WTC11 (cell line): ENCODE data around the gene AGAP5. TPM values are rescaled to one million over a fixed set of nuclear protein-coding genes. Genes with fewer than 3 reads are reported as not detected.
"Not testable (repeated sequence)": the region's sequence is repeated elsewhere in the genome, so short reads cannot be mapped to it uniquely, and the experiment has no call there.

ENCODE experiments used
- ATAC-seq: fragments of 200-7000 bp; cut with Tn5 transposase; 2 replicates; pipeline ENCODE4 v1.10.0; 2021; ENCODE audit warnings: mild to moderate bottlenecking, moderate library complexity
- CTCF ChIA-PET: fragments of 300-600 bp; sonication (Branson Sonifier 250); formaldehyde crosslinking; loops from one replicate; lab custom pipeline; 2021; ENCODE audit warnings: antibody characterized with exemption; lab: Charles Lee
- POLR2A ChIA-PET: fragments of 350-600 bp; sonication (Branson Sonifier 250); formaldehyde crosslinking; loops from one replicate; lab custom pipeline; 2021; ENCODE audit warnings: antibody characterized with exemption; lab: Charles Lee
- DNase-seq: peaks from one replicate; pipeline ENCODE4 v3.0.0; 2021; ENCODE audit warnings: low spot score
- H3K27ac Mint-ChIP-seq: 2 replicates; pipeline ENCODE4 v1.8.0; 2021; ENCODE audit warnings: mixed read lengths
- H3K27me3 Mint-ChIP-seq: 2 replicates; pipeline ENCODE4 v1.8.0; 2021; ENCODE audit warnings: low read depth, mild to moderate bottlenecking, moderate library complexity, mixed read lengths
- H3K36me3 Mint-ChIP-seq: 2 replicates; pipeline ENCODE4 v1.8.0; 2021; ENCODE audit warnings: mixed read lengths
- H3K4me1 Mint-ChIP-seq: 2 replicates; pipeline ENCODE4 v1.8.0; 2022; ENCODE audit warnings: mixed read lengths
- H3K4me3 Mint-ChIP-seq: 2 replicates; pipeline ENCODE4 v1.8.0; 2021; ENCODE audit warnings: mild to moderate bottlenecking, moderate library complexity, mixed read lengths
- H3K9me3 Mint-ChIP-seq: 2 replicates; pipeline ENCODE4 v1.8.0; 2021; ENCODE audit warnings: mixed read lengths
- GABPB1 ChIP-seq: sonication (generic); formaldehyde crosslinking; IDR thresholded peaks from 2 replicates; pipeline ENCODE4 v1.8.1; 2023; ENCODE audit warnings: mild to moderate bottlenecking, missing genetic modification reagents
- total RNA-seq: library from RNA; stranded (reverse); gene quantifications from 3 replicates; pipeline ENCODE4 v1.2.3, GENCODE V29; 2021

The AGAP5 gene
- total RNA-seq, 1 experiment from 2014 or later: 7.5 TPM

DNA sequence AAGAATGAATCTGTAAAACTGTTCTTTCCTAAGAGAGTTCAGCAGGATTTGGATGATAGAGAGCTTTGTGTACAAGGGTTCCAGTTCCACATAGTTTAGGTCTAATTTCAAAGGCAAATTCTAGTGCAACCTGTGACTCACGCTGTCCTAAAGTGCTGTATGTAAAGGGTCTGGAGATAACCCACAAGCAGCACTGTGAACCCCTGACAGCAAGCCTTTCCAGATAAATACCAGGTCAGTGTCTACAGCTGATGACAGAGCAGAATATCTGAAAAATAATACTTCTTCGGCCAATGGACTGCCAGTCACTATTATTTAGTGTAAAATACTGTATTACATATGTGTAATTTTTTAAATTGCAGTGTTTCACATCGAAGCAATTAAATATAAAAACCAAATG, 16.0 kb upstream of the AGAP5 start:
- TF ChIP-seq GABPB1 (CRISPR knock-in tag): 0 out of 2 replicates have a peak, but pooled peaks have one; percentile 38
- H3K36me3 Mint-ChIP-seq: peaks cover 15% of the 10 kb centered on the region
- H3K27me3 Mint-ChIP-seq, H3K4me1 Mint-ChIP-seq, H3K9me3 Mint-ChIP-seq, DNase-seq, POLR2A ChIA-PET, H3K27ac Mint-ChIP-seq, CTCF ChIA-PET, ATAC-seq, H3K4me3 Mint-ChIP-seq: not testable (repeated sequence)

DNA sequence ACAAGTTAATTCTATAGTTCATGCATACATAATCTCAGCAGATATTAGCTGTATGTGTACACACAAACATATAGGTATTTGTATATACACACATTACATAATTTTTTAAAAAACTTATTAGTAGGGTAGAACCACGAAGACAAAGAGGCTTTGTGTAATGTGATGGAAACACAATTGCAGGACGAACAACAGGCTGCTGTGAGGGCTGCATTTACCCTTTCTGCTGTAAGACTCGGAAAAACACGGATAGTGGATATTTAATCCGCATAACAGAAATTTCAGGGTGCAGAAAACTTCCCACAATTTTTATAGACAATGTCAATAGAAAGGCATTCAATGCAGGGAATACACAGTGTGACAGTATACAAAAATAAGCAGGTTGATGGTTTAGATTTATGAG, 13.8 kb upstream of the AGAP5 start:
- H3K4me1 Mint-ChIP-seq, H3K9me3 Mint-ChIP-seq, H3K27me3 Mint-ChIP-seq, H3K27ac Mint-ChIP-seq, H3K4me3 Mint-ChIP-seq, DNase-seq, ATAC-seq, CTCF ChIA-PET, POLR2A ChIA-PET, H3K36me3 Mint-ChIP-seq: not testable (repeated sequence)

DNA sequence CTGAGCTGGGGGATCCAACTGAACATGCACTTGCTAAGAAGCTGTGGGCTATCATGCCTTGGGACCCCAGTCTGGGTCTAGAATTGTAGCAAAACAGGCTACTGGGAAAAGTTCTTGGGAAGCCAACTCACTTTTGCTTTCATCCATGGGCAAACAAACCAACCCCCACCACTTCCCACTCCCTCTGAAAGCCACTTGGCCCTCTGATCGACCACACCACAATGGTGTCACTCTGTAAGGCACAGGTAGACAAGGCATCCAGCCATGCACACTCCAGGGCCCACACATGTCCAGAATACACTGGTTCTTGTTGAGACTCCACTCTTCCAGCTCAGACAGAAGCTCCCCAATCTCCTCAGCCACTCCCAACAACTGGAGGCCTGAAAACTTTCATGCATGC, 10.2 kb upstream of the AGAP5 start:
- H3K4me3 Mint-ChIP-seq, CTCF ChIA-PET, H3K27ac Mint-ChIP-seq, DNase-seq, H3K36me3 Mint-ChIP-seq, H3K27me3 Mint-ChIP-seq, ATAC-seq, H3K9me3 Mint-ChIP-seq, POLR2A ChIA-PET, H3K4me1 Mint-ChIP-seq: not testable (repeated sequence)

DNA sequence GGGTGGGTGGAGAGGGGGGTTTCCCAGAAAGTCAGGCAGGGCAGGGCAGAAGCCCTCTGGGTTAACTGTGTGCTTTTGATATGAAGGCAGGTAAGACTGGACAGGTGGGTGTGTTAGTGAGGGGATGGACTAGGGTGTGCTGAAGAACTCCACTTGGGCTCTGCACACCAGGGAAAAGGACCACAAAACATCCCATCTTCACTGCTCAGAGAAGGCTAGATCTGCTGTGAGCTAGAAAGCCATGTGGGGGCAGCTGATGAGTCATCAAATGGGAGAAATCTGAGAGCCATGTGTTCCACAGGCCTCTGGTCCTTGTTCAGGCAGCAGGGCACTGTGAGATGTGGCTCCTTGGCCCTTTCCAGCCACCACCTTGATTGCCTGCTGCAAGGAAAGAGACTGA, 9.7 kb upstream of the AGAP5 start:
- H3K9me3 Mint-ChIP-seq, CTCF ChIA-PET, H3K27ac Mint-ChIP-seq, H3K27me3 Mint-ChIP-seq, POLR2A ChIA-PET, H3K4me1 Mint-ChIP-seq, ATAC-seq, DNase-seq, H3K4me3 Mint-ChIP-seq, H3K36me3 Mint-ChIP-seq: not testable (repeated sequence)

DNA sequence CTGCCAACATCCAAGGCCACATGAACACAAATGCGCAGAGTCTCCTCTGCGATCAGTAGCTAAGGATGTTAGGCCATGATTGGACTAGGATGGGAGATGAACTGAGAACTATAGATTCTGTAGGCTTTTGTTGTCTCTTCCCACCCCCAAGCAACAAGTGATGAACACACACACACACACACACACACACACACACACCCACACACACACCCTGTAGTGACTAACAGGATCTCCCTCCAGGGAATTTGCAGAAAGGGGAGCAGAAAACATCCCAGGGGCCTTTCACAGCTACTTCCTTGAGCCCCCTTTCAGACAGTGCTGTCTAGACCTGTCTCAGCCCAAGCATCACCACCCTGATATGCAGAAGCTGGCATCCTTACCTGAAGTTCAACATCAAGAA, 8.6 kb upstream of the AGAP5 start:
- H3K27ac Mint-ChIP-seq, POLR2A ChIA-PET, H3K27me3 Mint-ChIP-seq: not testable (repeated sequence)

DNA sequence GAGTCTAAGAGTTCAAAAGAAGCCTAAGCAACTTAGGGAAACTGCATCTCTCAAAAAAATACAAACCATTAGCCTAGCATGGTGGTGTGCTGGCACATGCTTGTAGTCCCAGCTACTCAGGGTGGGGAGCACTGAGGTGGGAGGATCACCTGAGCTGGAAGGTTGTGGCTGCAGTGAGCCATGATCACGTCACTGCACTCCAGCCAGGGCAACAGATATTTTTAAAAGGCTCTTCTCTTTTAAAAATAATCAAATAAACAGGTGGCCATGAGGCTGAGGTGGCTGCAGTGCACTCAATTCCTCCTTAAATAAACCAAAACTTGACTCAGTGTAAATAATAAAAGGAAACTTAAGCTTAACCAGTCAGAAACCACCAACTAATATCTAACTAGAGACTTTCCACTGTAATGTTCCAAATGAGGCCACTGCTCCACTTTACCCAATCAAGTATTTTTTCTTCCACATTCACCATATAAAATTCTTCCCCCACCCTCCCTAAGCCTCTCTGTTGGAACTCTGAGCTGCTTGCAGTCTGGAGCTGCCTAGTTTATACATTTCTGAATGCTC, 7.7 kb upstream of the AGAP5 start:
- H3K4me1 Mint-ChIP-seq, CTCF ChIA-PET, H3K36me3 Mint-ChIP-seq, H3K4me3 Mint-ChIP-seq, H3K27me3 Mint-ChIP-seq, H3K27ac Mint-ChIP-seq, DNase-seq, POLR2A ChIA-PET, ATAC-seq, H3K9me3 Mint-ChIP-seq: not testable (repeated sequence)

More for the DNA sequence above, 8.6 kb upstream of the AGAP5 start:
- CTCF ChIA-PET, H3K36me3 Mint-ChIP-seq, ATAC-seq, DNase-seq, H3K4me3 Mint-ChIP-seq, H3K9me3 Mint-ChIP-seq, H3K4me1 Mint-ChIP-seq: not testable (repeated sequence)

DNA sequence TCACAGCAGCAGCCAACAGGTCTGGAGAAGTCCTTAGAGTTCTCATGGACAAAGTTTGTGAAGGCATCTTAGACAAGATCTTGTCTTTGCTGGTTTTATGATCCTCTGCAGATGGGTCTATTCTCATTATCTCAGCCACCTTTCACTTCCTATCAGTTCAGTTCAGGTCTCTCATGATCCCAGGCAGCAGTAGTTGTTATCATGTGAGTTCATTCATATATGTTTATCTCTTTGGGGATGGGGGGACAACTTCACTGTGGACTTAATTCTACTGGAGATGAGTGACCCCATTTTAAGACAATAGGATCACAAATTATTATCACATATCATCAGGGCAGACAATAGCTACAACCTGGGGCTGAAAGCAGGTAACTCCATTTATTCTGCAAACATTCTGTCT, 6.0 kb upstream of the AGAP5 start:
- H3K4me1 Mint-ChIP-seq, H3K36me3 Mint-ChIP-seq, H3K27ac Mint-ChIP-seq, POLR2A ChIA-PET, H3K4me3 Mint-ChIP-seq, H3K27me3 Mint-ChIP-seq, CTCF ChIA-PET, H3K9me3 Mint-ChIP-seq, DNase-seq, ATAC-seq: not testable (repeated sequence)

DNA sequence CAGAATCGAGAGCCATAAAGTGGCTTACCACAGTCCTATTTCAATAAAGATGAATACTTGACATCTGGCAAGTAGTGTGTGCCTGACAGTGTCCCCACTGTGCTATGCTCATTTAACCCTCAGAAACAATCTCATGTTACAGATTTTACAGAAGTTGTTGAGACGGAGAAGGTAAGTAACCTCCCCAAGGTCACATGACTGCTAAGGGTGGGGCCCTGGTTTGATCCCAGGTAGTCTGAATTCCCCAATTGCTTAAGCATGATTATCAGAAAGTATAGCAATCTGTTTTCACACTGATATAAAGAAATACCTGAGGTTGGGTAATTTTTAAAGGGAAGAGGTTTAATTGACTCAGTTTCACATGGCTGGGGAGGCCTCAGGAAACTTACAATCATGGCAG, 910 bp upstream of the AGAP5 start:
- POLR2A ChIA-PET, H3K4me3 Mint-ChIP-seq, ATAC-seq, DNase-seq, H3K4me1 Mint-ChIP-seq, H3K9me3 Mint-ChIP-seq, H3K36me3 Mint-ChIP-seq, H3K27ac Mint-ChIP-seq, H3K27me3 Mint-ChIP-seq, CTCF ChIA-PET: not testable (repeated sequence)

DNA sequence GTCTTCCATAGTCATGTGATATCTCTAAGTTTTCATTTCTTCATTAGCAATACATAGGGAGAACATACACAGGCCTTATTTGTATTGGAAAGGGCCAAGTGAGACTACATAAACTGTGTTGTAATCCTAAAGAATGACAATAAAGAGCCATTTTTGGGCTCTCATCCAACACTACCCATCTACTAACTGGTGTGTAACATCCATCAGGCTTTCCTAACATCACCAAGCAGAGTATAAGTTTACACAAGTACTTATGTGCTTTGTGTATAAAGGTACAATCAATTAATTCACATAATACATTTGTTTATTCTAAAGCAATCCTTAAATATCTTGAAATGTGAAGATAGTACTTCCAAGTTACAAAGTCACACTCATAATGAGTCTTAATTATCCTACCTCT, 2.6 kb downstream of the AGAP5 start:
- H3K27me3 Mint-ChIP-seq, H3K4me3 Mint-ChIP-seq, DNase-seq, H3K4me1 Mint-ChIP-seq, CTCF ChIA-PET, H3K27ac Mint-ChIP-seq, ATAC-seq, POLR2A ChIA-PET, H3K36me3 Mint-ChIP-seq, H3K9me3 Mint-ChIP-seq: not testable (repeated sequence)

DNA sequence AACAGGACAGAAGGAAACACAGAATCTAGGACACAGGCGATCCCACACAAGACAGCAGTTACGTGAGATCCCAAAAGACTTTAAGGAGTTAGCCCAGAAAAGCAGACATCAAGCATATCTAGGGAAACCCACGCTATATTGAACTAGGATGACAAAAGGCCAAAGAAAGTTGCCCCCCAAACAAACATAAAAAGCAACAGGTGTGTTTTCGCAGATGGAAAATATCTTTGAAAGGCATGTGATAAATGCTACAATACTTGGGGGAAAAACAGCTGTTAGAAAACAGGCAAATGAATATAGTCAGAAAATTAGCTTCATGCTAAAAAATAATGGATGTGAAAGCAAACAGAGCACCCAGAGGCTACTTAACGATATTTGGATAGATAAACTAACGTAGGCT, 7.2 kb downstream of the AGAP5 start:
- POLR2A ChIA-PET, H3K4me1 Mint-ChIP-seq, H3K4me3 Mint-ChIP-seq, DNase-seq, CTCF ChIA-PET, H3K27me3 Mint-ChIP-seq, H3K9me3 Mint-ChIP-seq, H3K27ac Mint-ChIP-seq, ATAC-seq: not testable (repeated sequence)
- peaks cover 15% of the 10 kb centered on the region for H3K36me3 Mint-ChIP-seq

DNA sequence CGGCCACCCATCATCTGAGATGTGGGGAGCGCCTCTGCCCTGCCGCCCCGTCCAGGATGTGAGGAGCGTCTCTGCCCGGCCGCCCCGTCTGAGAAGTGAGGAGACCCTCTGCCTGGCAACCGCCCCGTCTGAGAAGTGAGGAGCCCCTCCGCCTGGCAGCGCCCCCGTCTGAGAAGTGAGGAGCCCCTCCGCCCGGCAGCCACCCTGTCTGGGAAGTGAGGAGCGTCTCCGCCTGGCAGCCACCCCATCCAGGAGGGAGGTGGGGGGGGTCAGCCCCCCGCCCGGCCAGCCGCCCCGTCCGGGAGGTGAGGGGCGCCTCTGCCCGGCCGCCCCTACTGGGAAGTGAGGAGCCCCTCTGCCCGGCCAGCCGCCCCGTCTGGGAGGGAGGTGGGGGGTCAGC, 8.3 kb downstream of the AGAP5 start:
- H3K27ac Mint-ChIP-seq, DNase-seq, CTCF ChIA-PET, H3K4me1 Mint-ChIP-seq, H3K4me3 Mint-ChIP-seq, H3K27me3 Mint-ChIP-seq, H3K9me3 Mint-ChIP-seq, POLR2A ChIA-PET, ATAC-seq: not testable (repeated sequence)
- peaks cover 15% of the 10 kb centered on the region for H3K36me3 Mint-ChIP-seq

DNA sequence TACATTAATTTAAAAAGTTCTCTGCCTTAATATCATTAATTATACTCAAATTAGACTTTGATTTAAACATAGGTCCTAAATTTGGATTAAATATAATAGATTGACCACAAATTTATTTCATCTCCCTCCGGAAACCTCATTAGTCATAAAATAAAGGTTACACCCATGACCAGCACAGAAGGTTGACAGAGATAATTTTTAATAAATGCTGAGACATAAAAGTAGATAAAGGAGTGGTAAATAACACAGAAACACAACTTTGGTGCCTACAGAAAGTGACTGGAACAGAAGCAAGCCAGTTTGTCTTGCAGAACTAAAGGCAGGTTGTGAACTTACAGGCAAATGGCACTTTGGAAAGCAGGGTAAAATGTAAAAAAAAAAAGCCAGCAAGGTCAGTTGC, 10.3 kb downstream of the AGAP5 start:
- H3K27ac Mint-ChIP-seq, H3K4me3 Mint-ChIP-seq, CTCF ChIA-PET, H3K9me3 Mint-ChIP-seq, ATAC-seq, H3K27me3 Mint-ChIP-seq, POLR2A ChIA-PET, DNase-seq, H3K4me1 Mint-ChIP-seq: not testable (repeated sequence)
- H3K36me3 Mint-ChIP-seq: peaks cover 15% of the 10 kb centered on the region

DNA sequence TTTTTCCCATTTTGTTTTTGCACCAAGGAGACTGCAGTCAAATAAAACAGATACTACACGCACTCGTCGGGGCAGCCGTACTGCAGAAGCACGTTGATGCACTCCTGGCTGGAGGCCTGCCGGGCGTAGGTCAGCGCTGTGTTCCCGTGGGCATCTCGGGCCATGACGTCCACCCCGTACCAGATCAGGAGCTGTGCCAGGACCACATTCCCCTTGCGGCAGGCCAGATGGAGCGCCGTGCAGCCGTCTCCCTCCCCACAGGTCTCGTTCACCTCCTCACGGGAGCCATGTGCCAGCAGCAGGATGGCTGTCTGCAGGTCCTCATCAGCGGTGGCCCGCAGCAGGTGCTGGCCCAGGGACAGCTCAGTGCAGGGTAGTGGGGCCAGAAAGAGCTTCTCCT, 23.4 kb downstream of the AGAP5 start:
- H3K27me3 Mint-ChIP-seq, ATAC-seq, CTCF ChIA-PET, H3K27ac Mint-ChIP-seq, POLR2A ChIA-PET, H3K9me3 Mint-ChIP-seq, DNase-seq, H3K4me1 Mint-ChIP-seq, H3K4me3 Mint-ChIP-seq, H3K36me3 Mint-ChIP-seq: not testable (repeated sequence)
